WTC11 (cell line): ENCODE data around the gene CCDC57. TPM values are rescaled to one million over a fixed set of nuclear protein-coding genes. Genes with fewer than 3 reads are reported as not detected.

Experiments
- ATAC-seq: fragments of 200-7000 bp; cut with Tn5 transposase; 2 replicates; pipeline ENCODE4 v1.10.0; 2021; ENCODE audit warnings: mild to moderate bottlenecking, moderate library complexity
- CTCF ChIA-PET: fragments of 300-600 bp; sonication (Branson Sonifier 250); formaldehyde crosslinking; loops from one replicate; lab custom pipeline; 2021; ENCODE audit warnings: antibody characterized with exemption; lab: Charles Lee
- POLR2A ChIA-PET: fragments of 350-600 bp; sonication (Branson Sonifier 250); formaldehyde crosslinking; loops from one replicate; lab custom pipeline; 2021; ENCODE audit warnings: antibody characterized with exemption; lab: Charles Lee
- DNase-seq: peaks from one replicate; pipeline ENCODE4 v3.0.0; 2021; ENCODE audit warnings: low spot score
- H3K27ac Mint-ChIP-seq: 2 replicates; pipeline ENCODE4 v1.8.0; 2021; ENCODE audit warnings: mixed read lengths
- H3K27me3 Mint-ChIP-seq: 2 replicates; pipeline ENCODE4 v1.8.0; 2021; ENCODE audit warnings: low read depth, mild to moderate bottlenecking, moderate library complexity, mixed read lengths
- H3K36me3 Mint-ChIP-seq: 2 replicates; pipeline ENCODE4 v1.8.0; 2021; ENCODE audit warnings: mixed read lengths
- H3K4me1 Mint-ChIP-seq: 2 replicates; pipeline ENCODE4 v1.8.0; 2022; ENCODE audit warnings: mixed read lengths
- H3K4me3 Mint-ChIP-seq: 2 replicates; pipeline ENCODE4 v1.8.0; 2021; ENCODE audit warnings: mild to moderate bottlenecking, moderate library complexity, mixed read lengths
- H3K9me3 Mint-ChIP-seq: 2 replicates; pipeline ENCODE4 v1.8.0; 2021; ENCODE audit warnings: mixed read lengths
- CBFB ChIP-seq: sonication (generic); formaldehyde crosslinking; IDR thresholded peaks from 2 replicates; pipeline ENCODE4 v1.8.1; 2022; ENCODE audit warnings: mild to moderate bottlenecking, low read depth, missing genetic modification reagents
- EMX1 ChIP-seq: fragments of 250-450 bp; sonication (Bioruptor Pico); IDR thresholded peaks from 2 replicates; pipeline ENCODE4 v1.8.0; 2021; ENCODE audit warnings: mild to moderate bottlenecking
- GRHL2 ChIP-seq: fragments of 250-450 bp; sonication (Bioruptor Pico); IDR thresholded peaks from 2 replicates; pipeline ENCODE4 v1.8.0; 2022; ENCODE audit warnings: mild to moderate bottlenecking, moderate library complexity; ENCODE audit not compliant: insufficient replicate concordance, severe bottlenecking
- HMGXB4 ChIP-seq: sonication (generic); formaldehyde crosslinking; IDR thresholded peaks from 2 replicates; pipeline ENCODE4 v1.8.1; 2023; ENCODE audit warnings: mild to moderate bottlenecking, moderate library complexity, missing genetic modification reagents
- IRF1 ChIP-seq: sonication (generic); formaldehyde crosslinking; IDR thresholded peaks from 2 replicates; pipeline ENCODE4 v1.8.0; 2023; ENCODE audit warnings: missing genetic modification reagents
- KAT7 ChIP-seq: sonication (generic); formaldehyde crosslinking; IDR thresholded peaks from 2 replicates; pipeline ENCODE4 v1.8.1; 2023; ENCODE audit warnings: missing genetic modification reagents, mild to moderate bottlenecking, borderline replicate concordance
- MXD4 ChIP-seq: fragments of 250-450 bp; sonication (Bioruptor Pico); IDR thresholded peaks from 2 replicates; pipeline ENCODE4 v1.8.0; 2021; ENCODE audit warnings: mild to moderate bottlenecking, moderate library complexity, borderline replicate concordance
- MYBL2 ChIP-seq: sonication (generic); formaldehyde crosslinking; IDR thresholded peaks from 2 replicates; pipeline ENCODE4 v1.8.1; 2023; ENCODE audit warnings: mild to moderate bottlenecking, moderate library complexity, missing genetic modification reagents
- NFATC4 ChIP-seq: fragments of 250-450 bp; sonication (Bioruptor Pico); IDR thresholded peaks from 2 replicates; pipeline ENCODE4 v1.9.0; 2021; ENCODE audit warnings: mild to moderate bottlenecking
- NR1H2 ChIP-seq: sonication (generic); formaldehyde crosslinking; IDR thresholded peaks from 2 replicates; pipeline ENCODE4 v1.9.0; 2021; ENCODE audit warnings: mild to moderate bottlenecking, moderate library complexity, missing genetic modification reagents
- RELA ChIP-seq: sonication (generic); formaldehyde crosslinking; IDR thresholded peaks from 2 replicates; pipeline ENCODE4 v1.8.1; 2022; ENCODE audit warnings: missing genetic modification reagents, mild to moderate bottlenecking, borderline replicate concordance
- TEAD4 ChIP-seq: sonication (generic); formaldehyde crosslinking; IDR thresholded peaks from 2 replicates; pipeline ENCODE4 v1.8.0; 2022; ENCODE audit warnings: mild to moderate bottlenecking, missing genetic modification reagents
- ZNF396 ChIP-seq: fragments of 250-450 bp; sonication (Bioruptor Pico); IDR thresholded peaks from 2 replicates; pipeline ENCODE4 v1.8.0; 2021; ENCODE audit warnings: mild to moderate bottlenecking, moderate library complexity, borderline replicate concordance
- ZNF512 ChIP-seq: sonication (generic); formaldehyde crosslinking; IDR thresholded peaks from 2 replicates; pipeline ENCODE4 v1.8.1; 2022; ENCODE audit warnings: missing genetic modification reagents, borderline replicate concordance
- total RNA-seq: library from RNA; stranded (reverse); gene quantifications from 3 replicates; pipeline ENCODE4 v1.2.3, GENCODE V29; 2021
- TF ChIP-seq, protein P1 (sequence below): sonication (generic); formaldehyde crosslinking; IDR thresholded peaks from 2 replicates; pipeline ENCODE4 v1.8.1; 2022; ENCODE audit warnings: low read depth, mild to moderate bottlenecking, moderate library complexity, missing genetic modification reagents, borderline replicate concordance
- TF ChIP-seq, protein P2 (sequence below): fragments of 250-450 bp; sonication (Bioruptor Pico); IDR thresholded peaks from 2 replicates; pipeline ENCODE4 v1.9.0; 2021; ENCODE audit warnings: moderate library complexity, mild to moderate bottlenecking, inconsistent platforms, borderline replicate concordance
- TF ChIP-seq, protein P3 (sequence below): sonication (generic); formaldehyde crosslinking; IDR thresholded peaks from 2 replicates; pipeline ENCODE4 v1.8.0; 2023; ENCODE audit warnings: mild to moderate bottlenecking, missing genetic modification reagents
- TF ChIP-seq, protein P4 (sequence below): sonication (generic); formaldehyde crosslinking; conservative IDR thresholded peaks from 2 replicates; pipeline ENCODE4 v1.8.1; 2023; ENCODE audit warnings: mild to moderate bottlenecking, low read depth, missing genetic modification reagents, moderate library complexity
- TF ChIP-seq, protein P5 (sequence below): sonication (generic); formaldehyde crosslinking; IDR thresholded peaks from 2 replicates; pipeline ENCODE4 v1.8.1; 2022; ENCODE audit warnings: mild to moderate bottlenecking, missing genetic modification reagents, moderate library complexity, borderline replicate concordance
- TF ChIP-seq, protein P6 (sequence below): sonication (generic); formaldehyde crosslinking; IDR thresholded peaks from 2 replicates; pipeline ENCODE4 v1.8.1; 2023; ENCODE audit warnings: mild to moderate bottlenecking, missing genetic modification reagents, moderate library complexity

Gene CCDC57
- total RNA-seq, 1 experiment from 2014 or later, result 20.0 TPM

DNA sequence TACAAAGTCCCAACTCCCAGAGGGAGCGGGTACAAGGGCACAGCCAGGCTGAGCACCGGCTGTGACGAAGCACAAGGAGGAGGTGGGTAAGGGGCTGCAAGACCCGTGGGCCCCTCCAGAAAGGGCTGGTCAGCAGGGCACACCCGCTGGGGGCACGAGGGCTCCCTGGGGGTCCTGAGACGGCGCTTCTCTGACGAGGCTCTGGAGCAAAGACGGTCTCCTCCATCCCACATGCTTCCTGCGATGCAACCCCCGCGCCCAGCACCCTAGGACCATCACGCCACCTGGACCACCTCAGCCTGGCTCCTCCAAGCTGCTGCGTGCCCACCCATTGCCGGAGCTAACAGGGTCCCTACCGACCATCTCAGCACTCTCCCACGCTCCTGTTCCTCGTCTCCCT, 8.7 kb downstream of the CCDC57 start:
- Mint-ChIP-seq H3K27ac (no peak overlapping the region), H3K4me1 (peaks cover 10% of the 10 kb centered on the region), H3K27me3 (peaks cover 3% of the 10 kb centered on the region; the same call in 1 of the 2 replicates), H3K4me3 (no peak overlapping the region), H3K36me3 (no peaks in the 10 kb centered on the region), H3K9me3 (no peaks in the 10 kb centered on the region)
- ChIA-PET CTCF (interaction anchor here (1.0 kb wide), 1 partner anchor 98 kb away, joined by 4 read pairs; no protein-coding TSS in a partner anchor), POLR2A (no interaction called here)
- DNase-seq (no peak), ATAC-seq (no peak)
- TF ChIP-seq, protein P1, sequence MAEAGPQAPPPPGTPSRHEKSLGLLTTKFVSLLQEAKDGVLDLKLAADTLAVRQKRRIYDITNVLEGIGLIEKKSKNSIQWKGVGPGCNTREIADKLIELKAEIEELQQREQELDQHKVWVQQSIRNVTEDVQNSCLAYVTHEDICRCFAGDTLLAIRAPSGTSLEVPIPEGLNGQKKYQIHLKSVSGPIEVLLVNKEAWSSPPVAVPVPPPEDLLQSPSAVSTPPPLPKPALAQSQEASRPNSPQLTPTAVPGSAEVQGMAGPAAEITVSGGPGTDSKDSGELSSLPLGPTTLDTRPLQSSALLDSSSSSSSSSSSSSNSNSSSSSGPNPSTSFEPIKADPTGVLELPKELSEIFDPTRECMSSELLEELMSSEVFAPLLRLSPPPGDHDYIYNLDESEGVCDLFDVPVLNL, result no peak
- TF ChIP-seq GRHL2 (CRISPR knock-in tag) (no peak), HMGXB4 (CRISPR knock-in tag) (no peak), TEAD4 (no peak), NR1H2 (CRISPR knock-in tag) (no peak), MXD4 (CRISPR knock-in tag) (no peak), ZNF396 (CRISPR knock-in tag) (no peak), ZNF512 (CRISPR knock-in tag) (no peak), EMX1 (CRISPR knock-in tag) (no peak), CBFB (no peak), KAT7 (CRISPR knock-in tag) (no peak), RELA (CRISPR knock-in tag) (no peak), NFATC4 (CRISPR knock-in tag) (no peak), MYBL2 (no peak), IRF1 (CRISPR knock-in tag) (no peak)
- TF ChIP-seq, protein P2, sequence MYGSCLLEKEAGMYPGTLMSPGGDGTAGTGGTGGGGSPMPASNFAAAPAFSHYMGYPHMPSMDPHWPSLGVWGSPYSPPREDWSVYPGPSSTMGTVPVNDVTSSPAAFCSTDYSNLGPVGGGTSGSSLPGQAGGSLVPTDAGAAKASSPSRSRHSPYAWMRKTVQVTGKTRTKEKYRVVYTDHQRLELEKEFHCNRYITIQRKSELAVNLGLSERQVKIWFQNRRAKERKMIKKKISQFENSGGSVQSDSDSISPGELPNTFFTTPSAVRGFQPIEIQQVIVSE (CRISPR knock-in tag), result no peak
- TF ChIP-seq, protein P3, sequence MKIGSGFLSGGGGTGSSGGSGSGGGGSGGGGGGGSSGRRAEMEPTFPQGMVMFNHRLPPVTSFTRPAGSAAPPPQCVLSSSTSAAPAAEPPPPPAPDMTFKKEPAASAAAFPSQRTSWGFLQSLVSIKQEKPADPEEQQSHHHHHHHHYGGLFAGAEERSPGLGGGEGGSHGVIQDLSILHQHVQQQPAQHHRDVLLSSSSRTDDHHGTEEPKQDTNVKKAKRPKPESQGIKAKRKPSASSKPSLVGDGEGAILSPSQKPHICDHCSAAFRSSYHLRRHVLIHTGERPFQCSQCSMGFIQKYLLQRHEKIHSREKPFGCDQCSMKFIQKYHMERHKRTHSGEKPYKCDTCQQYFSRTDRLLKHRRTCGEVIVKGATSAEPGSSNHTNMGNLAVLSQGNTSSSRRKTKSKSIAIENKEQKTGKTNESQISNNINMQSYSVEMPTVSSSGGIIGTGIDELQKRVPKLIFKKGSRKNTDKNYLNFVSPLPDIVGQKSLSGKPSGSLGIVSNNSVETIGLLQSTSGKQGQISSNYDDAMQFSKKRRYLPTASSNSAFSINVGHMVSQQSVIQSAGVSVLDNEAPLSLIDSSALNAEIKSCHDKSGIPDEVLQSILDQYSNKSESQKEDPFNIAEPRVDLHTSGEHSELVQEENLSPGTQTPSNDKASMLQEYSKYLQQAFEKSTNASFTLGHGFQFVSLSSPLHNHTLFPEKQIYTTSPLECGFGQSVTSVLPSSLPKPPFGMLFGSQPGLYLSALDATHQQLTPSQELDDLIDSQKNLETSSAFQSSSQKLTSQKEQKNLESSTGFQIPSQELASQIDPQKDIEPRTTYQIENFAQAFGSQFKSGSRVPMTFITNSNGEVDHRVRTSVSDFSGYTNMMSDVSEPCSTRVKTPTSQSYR (CRISPR knock-in tag), result no peak
- TF ChIP-seq, protein P4, sequence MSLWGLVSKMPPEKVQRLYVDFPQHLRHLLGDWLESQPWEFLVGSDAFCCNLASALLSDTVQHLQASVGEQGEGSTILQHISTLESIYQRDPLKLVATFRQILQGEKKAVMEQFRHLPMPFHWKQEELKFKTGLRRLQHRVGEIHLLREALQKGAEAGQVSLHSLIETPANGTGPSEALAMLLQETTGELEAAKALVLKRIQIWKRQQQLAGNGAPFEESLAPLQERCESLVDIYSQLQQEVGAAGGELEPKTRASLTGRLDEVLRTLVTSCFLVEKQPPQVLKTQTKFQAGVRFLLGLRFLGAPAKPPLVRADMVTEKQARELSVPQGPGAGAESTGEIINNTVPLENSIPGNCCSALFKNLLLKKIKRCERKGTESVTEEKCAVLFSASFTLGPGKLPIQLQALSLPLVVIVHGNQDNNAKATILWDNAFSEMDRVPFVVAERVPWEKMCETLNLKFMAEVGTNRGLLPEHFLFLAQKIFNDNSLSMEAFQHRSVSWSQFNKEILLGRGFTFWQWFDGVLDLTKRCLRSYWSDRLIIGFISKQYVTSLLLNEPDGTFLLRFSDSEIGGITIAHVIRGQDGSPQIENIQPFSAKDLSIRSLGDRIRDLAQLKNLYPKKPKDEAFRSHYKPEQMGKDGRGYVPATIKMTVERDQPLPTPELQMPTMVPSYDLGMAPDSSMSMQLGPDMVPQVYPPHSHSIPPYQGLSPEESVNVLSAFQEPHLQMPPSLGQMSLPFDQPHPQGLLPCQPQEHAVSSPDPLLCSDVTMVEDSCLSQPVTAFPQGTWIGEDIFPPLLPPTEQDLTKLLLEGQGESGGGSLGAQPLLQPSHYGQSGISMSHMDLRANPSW (CRISPR knock-in tag), result no peak
- TF ChIP-seq, protein P5, sequence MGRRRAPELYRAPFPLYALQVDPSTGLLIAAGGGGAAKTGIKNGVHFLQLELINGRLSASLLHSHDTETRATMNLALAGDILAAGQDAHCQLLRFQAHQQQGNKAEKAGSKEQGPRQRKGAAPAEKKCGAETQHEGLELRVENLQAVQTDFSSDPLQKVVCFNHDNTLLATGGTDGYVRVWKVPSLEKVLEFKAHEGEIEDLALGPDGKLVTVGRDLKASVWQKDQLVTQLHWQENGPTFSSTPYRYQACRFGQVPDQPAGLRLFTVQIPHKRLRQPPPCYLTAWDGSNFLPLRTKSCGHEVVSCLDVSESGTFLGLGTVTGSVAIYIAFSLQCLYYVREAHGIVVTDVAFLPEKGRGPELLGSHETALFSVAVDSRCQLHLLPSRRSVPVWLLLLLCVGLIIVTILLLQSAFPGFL, result no peak
- TF ChIP-seq, protein P6, sequence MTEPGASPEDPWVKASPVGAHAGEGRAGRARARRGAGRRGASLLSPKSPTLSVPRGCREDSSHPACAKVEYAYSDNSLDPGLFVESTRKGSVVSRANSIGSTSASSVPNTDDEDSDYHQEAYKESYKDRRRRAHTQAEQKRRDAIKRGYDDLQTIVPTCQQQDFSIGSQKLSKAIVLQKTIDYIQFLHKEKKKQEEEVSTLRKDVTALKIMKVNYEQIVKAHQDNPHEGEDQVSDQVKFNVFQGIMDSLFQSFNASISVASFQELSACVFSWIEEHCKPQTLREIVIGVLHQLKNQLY, result no peak
